Activated naive CD4-positive, alpha-beta T cell treated with anti-CD3 and anti-CD28 coated beads, Interleukin-2, amount 10 ng/mL, durations not matched to agents 7 days and 5 days (primary cell): ENCODE data around the gene EFEMP2.
A peak's percentile ranks its signal among the peaks of the same experiment; 100 is the strongest.

Source experiments
- CTCF ChIA-PET: fragments of 350-600 bp; sonication (Branson Sonifier 250); formaldehyde crosslinking; loops from one replicate; lab custom pipeline; 2021; ENCODE audit warnings: antibody characterized with exemption; lab: Charles Lee
- DNase-seq: peaks from one replicate; pipeline ENCODE4 v3.0.0-alpha.2; 2020
- H3K27ac Mint-ChIP-seq: one replicate; pipeline ENCODE4 v1.8.0; 2021; ENCODE audit warnings: mild to moderate bottlenecking, moderate library complexity, mixed read lengths
- H3K27me3 Mint-ChIP-seq: one replicate; pipeline ENCODE4 v1.8.0; 2021; ENCODE audit warnings: mild to moderate bottlenecking, mixed read lengths
- H3K36me3 Mint-ChIP-seq: one replicate; pipeline ENCODE4 v1.8.0; 2021; ENCODE audit warnings: mixed read lengths
- H3K4me1 Mint-ChIP-seq: one replicate; pipeline ENCODE4 v1.8.0; 2021; ENCODE audit warnings: mixed read lengths
- H3K4me3 Mint-ChIP-seq: one replicate; pipeline ENCODE4 v1.8.0; 2021; ENCODE audit warnings: mild to moderate bottlenecking, moderate library complexity, mixed read lengths
- H3K9me3 Mint-ChIP-seq: one replicate; pipeline ENCODE4 v1.8.0; 2021; ENCODE audit warnings: mixed read lengths

The EFEMP2 gene

DNA sequence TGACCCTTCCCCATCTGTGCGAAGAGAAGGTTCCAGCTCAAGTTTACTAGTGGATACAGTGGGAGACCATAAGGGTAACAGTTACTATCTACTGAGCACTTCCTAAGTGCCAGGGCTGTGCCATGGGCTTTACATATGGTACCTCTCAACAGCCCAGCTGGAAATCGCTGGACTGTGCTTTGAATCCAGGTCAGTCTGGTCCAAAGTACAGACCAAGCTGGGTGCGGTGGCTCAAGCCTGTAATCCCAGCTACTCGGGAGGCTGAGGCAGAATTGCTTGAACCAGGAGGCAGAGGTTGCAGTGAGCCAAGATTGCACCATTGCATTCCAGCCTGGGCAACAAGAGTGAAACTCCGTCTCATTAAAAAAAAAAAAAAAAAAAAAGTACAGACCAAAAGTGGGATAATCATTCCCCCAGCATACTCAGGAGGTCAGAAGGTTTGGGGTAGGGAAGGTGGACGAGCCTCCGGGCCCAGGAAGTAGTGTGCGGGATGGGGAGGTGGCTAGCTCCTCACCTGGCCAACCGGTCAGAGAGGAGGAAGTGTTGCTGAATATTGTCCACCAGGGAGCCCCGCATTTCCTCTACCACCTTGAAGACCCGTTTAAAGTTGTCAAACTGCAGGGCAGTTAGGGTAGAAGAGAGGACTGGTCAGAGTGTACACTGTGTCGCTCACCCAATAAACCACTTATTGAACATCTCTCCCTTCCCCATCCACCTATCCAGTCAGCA is 13.4 kb upstream of the EFEMP2 start:
- Mint-ChIP-seq H3K27ac (no peak overlapping the region), H3K4me1 (peaks cover 66% of the 10 kb centered on the region), H3K36me3 (peaks cover 35% of the 10 kb centered on the region), H3K4me3 (peak overlapping the region; percentile 96), H3K27me3 (no peaks in the 10 kb centered on the region), H3K9me3 (no peaks in the 10 kb centered on the region)
- CTCF ChIA-PET: interaction anchor here (0.8 to 10.9 kb wide), 22 partner anchors 8 to 174 kb away, joined by 3 to 142 read pairs (median 10); partner anchors contain the start of genes BANF1, CATSPER1, CFL1 and EIF1AD
- DNase-seq: no peak

DNA sequence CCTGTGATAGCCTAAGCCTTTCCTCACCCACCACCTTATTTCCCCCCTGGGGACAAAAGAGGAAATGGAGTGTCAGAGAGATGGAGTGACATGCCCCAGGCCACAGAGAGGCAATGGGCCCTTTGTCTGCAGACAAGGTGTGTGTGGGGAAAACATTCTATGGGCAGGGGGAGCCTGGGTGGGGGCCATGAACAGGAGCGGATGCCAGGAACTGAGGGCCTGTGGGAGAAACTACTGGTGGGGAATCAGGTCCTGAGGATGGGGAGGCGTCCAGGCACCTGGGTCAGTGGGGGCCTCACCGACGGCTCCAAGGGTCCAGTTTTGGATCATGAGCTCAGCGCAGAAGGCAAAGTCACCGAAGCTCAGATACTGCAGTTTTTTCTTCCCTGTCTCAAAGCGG is 12.6 kb upstream of the EFEMP2 start:
- no peak overlapping the region for H3K4me3 Mint-ChIP-seq
- H3K9me3 Mint-ChIP-seq: no peaks in the 10 kb centered on the region
- H3K36me3 Mint-ChIP-seq: peaks cover 35% of the 10 kb centered on the region
- H3K27me3 Mint-ChIP-seq: no peaks in the 10 kb centered on the region
- DNase-seq: no peak
- peak overlapping the region; percentile 58 for H3K27ac Mint-ChIP-seq
- H3K4me1 Mint-ChIP-seq: peaks cover 72% of the 10 kb centered on the region
- CTCF ChIA-PET: interaction anchor here (0.8 to 10.9 kb wide), 33 partner anchors 8 to 173 kb away, joined by 3 to 142 read pairs (median 7); partner anchors contain the start of genes BANF1, C11orf68, CATSPER1 and CFL1

GRCh38 chr11:65884716-65885092 is 12.1 kb upstream of the EFEMP2 start:
- H3K36me3 Mint-ChIP-seq: peaks cover 35% of the 10 kb centered on the region
- H3K4me1 Mint-ChIP-seq: peaks cover 71% of the 10 kb centered on the region

GRCh38 chr11:65883786-65884715 is 11.5 kb upstream of the EFEMP2 start:
- Mint-ChIP-seq H3K36me3 (peaks cover 35% of the 10 kb centered on the region), H3K4me1 (peaks cover 71% of the 10 kb centered on the region), H3K27ac (peak overlapping the region; percentile 58)

More at GRCh38 chr11:65884716-65885092, 12.1 kb upstream of the EFEMP2 start:
- H3K27me3 Mint-ChIP-seq: no peaks in the 10 kb centered on the region
- no peaks in the 10 kb centered on the region for H3K9me3 Mint-ChIP-seq
- DNase-seq: peak; percentile 88
- peak overlapping the region; percentile 58 for H3K27ac Mint-ChIP-seq
- CTCF ChIA-PET: interaction anchor here (0.6 to 10.9 kb wide), 35 partner anchors 8 to 173 kb away, joined by 3 to 142 read pairs (median 7); partner anchors contain the start of genes C11orf68, CATSPER1, CFL1 and FOSL1
- H3K4me3 Mint-ChIP-seq: no peak overlapping the region

GRCh38 chr11:65883058-65883761 is 10.6 kb upstream of the EFEMP2 start:
- peaks cover 34% of the 10 kb centered on the region for H3K36me3 Mint-ChIP-seq
- DNase-seq: no peak
- no peak overlapping the region for H3K27ac Mint-ChIP-seq
- H3K4me1 Mint-ChIP-seq: peaks cover 70% of the 10 kb centered on the region
- no peaks in the 10 kb centered on the region for H3K27me3 Mint-ChIP-seq
- H3K4me3 Mint-ChIP-seq: no peak overlapping the region
- no peaks in the 10 kb centered on the region for H3K9me3 Mint-ChIP-seq
- CTCF ChIA-PET: interaction anchor here (0.7 to 10.9 kb wide), 13 partner anchors 9 to 171 kb away, joined by 3 to 142 read pairs (median 14); partner anchors contain the start of genes CFL1, FOSL1, KAT5 and MUS81

More at GRCh38 chr11:65883786-65884715, 11.5 kb upstream of the EFEMP2 start:
- CTCF ChIA-PET: interaction anchor here (0.6 to 10.9 kb wide), 34 partner anchors 10 to 172 kb away, joined by 3 to 142 read pairs (median 6); partner anchors contain the start of genes C11orf68, CATSPER1, CFL1 and FOSL1
- Mint-ChIP-seq H3K9me3 (no peaks in the 10 kb centered on the region), H3K27me3 (no peaks in the 10 kb centered on the region), H3K4me3 (no peak overlapping the region)
- DNase-seq: no peak

- no peak for DNase-seq
- H3K27ac Mint-ChIP-seq: peak overlapping the region; percentile 16
Measured at GRCh38 chr11:65882120-65883057, 9.8 kb upstream of the EFEMP2 start.

GRCh38 chr11:65880844-65881421 is 8.3 kb upstream of the EFEMP2 start:
- H3K4me1 Mint-ChIP-seq: peaks cover 63% of the 10 kb centered on the region
- H3K4me3 Mint-ChIP-seq: peak overlapping the region; percentile 75
- no peak for DNase-seq
- H3K27me3 Mint-ChIP-seq: no peaks in the 10 kb centered on the region
- H3K36me3 Mint-ChIP-seq: peaks cover 19% of the 10 kb centered on the region
- CTCF ChIA-PET: interaction anchor here (1.4 to 7.8 kb wide), 3 partner anchors 9 to 107 kb away, joined by 4 to 126 read pairs (median 7); partner anchors contain the start of genes CCDC85B and MUS81
- H3K27ac Mint-ChIP-seq: peak overlapping the region; percentile 85
- H3K9me3 Mint-ChIP-seq: no peaks in the 10 kb centered on the region

More at GRCh38 chr11:65882120-65883057, 9.8 kb upstream of the EFEMP2 start:
- peaks cover 68% of the 10 kb centered on the region for H3K4me1 Mint-ChIP-seq
- peaks cover 31% of the 10 kb centered on the region for H3K36me3 Mint-ChIP-seq
- CTCF ChIA-PET: interaction anchor here (1.4 to 10.9 kb wide), 6 partner anchors 8 to 106 kb away, joined by 4 to 142 read pairs (median 57); partner anchors contain the start of genes CCDC85B, CFL1, FOSL1 and MUS81
- no peaks in the 10 kb centered on the region for H3K9me3 Mint-ChIP-seq
- no peaks in the 10 kb centered on the region for H3K27me3 Mint-ChIP-seq
- H3K4me3 Mint-ChIP-seq: no peak overlapping the region

- no peak for DNase-seq
- Mint-ChIP-seq H3K9me3 (no peaks in the 10 kb centered on the region), H3K4me1 (peaks cover 59% of the 10 kb centered on the region), H3K36me3 (peaks cover 11% of the 10 kb centered on the region), H3K4me3 (peak overlapping the region; percentile 75), H3K27ac (no peak overlapping the region), H3K27me3 (no peaks in the 10 kb centered on the region)
- CTCF ChIA-PET: interaction anchor here (0.6 to 7.8 kb wide), 2 partner anchors 108 to 371 kb away, joined by 3 to 126 read pairs; no protein-coding TSS in a partner anchor
Measured at GRCh38 chr11:65880027-65880426, 7.4 kb upstream of the EFEMP2 start.

DNA sequence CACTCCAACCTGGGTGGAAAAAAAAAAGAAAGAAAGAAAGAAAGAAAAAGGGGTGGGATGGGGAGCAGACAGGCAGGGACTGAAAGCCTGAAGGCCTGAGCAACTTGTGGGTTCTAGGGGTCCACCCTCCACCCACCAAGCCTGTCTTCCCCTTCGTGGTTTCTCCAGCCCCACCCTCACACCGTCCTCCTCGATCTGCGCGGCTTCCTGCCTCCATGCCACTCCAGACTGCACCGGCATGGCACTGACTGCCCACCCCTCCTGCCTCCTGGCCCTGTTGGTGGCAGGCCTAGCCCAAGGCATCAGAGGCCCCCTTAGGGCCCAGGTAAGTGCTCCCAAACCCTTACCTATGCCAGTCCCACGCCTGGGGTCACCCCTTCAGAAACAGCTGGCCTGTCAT is 7.0 kb upstream of the EFEMP2 start, which contains the start of gene CTSW:
CTSW (plus strand) TSS at position 221 of the 400 bp plus-strand sequence; CDS start at position 239, 18 bp downstream.
- Mint-ChIP-seq H3K36me3 (peaks cover 7% of the 10 kb centered on the region), H3K27ac (peak within 1 kb of the TSS; percentile 85), H3K4me3 (peak within 1 kb of the TSS; percentile 75), H3K27me3 (no peaks in the 10 kb centered on the region), H3K4me1 (peaks cover 55% of the 10 kb centered on the region), H3K9me3 (no peaks in the 10 kb centered on the region)
- peak; percentile 68 for DNase-seq
- CTCF ChIA-PET: interaction anchor here (0.6 to 7.8 kb wide), 3 partner anchors 20 to 371 kb away, joined by 3 to 126 read pairs (median 7); partner anchors contain the start of gene MUS81

GRCh38 chr11:65873318-65874156 is 937 bp upstream of the EFEMP2 start:
- H3K9me3 Mint-ChIP-seq: no peaks in the 10 kb centered on the region
- H3K36me3 Mint-ChIP-seq: peaks cover 3% of the 10 kb centered on the region
- peaks cover 34% of the 10 kb centered on the region for H3K27me3 Mint-ChIP-seq
- H3K4me1 Mint-ChIP-seq: peaks cover 51% of the 10 kb centered on the region
- CTCF ChIA-PET: interaction anchor here (1.6 to 2.1 kb wide), 4 partner anchors 11 to 115 kb away, joined by 3 to 16 read pairs (median 7); partner anchors contain the start of genes FIBP and MUS81
- peak overlapping the region; percentile 75 for H3K27ac Mint-ChIP-seq
- peak overlapping the region; percentile 85 for H3K4me3 Mint-ChIP-seq
- peak; percentile 96 for DNase-seq
